HG03342 (cell line): Measurements from ENCODE around the gene ANKRD39.
"Not testable (repeated sequence)": the region's sequence is repeated elsewhere in the genome, so short reads cannot be mapped to it uniquely, and the experiment has no call there.

Experiments used
- ATAC-seq: cut with Tn5 transposase; IDR thresholded peaks from one replicate; pipeline ENCODE4 v1.9.1; 2021; ENCODE audit warnings: mild to moderate bottlenecking, moderate library complexity; ENCODE audit not compliant: unreplicated experiment

ANKRD39 gene

DNA sequence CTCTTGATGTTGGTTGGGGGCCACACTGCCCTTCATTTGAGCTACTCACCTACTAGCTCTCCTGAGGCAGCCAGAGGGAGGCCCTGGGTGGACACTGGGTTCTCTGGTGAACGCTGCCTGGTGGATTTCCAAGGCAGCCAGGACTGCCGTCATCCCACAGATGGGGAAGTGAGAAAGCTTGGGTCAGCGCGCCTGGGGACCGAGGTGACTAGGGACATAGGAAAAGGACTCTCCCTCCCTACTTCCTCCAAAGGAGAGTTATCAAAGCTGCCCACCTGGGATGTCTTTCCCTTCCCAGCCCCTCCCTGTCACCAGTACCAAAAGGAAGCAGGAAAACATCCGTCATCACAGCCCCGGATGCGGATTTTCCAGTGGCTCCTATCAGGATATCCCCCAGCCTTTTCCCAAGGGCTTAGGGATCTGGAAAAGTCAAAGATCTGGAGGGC, 15.9 kb upstream of the ANKRD39 start:
- no peak for ATAC-seq

DNA sequence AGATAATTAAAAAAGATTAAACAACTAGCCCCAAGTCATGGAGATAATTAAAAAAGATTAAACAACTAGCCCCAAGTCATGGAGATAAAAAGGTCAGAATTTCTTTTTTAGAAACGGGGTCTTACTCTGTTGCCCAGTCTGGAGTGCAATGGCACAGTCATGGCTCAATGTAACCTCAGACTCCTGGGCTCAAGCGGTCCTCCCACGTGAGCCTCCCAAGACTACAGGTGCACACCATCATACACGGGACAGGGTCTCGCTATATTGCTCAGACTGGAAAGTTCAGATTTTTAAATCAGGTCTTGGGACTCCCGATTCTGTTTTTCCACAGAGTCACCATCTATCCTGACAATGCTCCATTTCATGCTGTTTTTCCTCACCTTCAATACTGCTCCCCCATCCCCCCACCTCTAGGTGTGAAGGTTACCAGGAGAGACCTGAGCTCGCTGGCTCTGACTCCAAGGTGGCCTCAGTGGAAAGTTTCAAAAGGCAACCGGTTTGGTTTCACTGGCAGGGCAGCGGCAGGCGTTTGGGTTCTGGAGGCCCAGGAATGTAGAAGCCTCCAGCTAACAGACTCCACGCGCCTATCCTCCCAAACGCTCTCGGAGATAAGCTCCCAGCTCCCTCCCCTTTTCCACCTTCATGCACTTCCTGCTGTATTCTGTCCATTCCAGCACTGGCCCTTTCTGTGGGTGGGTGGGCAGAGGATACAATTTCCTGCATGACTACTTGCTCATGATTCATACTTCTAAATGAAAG, 15.0 kb upstream of the ANKRD39 start:
- no peak for ATAC-seq

DNA sequence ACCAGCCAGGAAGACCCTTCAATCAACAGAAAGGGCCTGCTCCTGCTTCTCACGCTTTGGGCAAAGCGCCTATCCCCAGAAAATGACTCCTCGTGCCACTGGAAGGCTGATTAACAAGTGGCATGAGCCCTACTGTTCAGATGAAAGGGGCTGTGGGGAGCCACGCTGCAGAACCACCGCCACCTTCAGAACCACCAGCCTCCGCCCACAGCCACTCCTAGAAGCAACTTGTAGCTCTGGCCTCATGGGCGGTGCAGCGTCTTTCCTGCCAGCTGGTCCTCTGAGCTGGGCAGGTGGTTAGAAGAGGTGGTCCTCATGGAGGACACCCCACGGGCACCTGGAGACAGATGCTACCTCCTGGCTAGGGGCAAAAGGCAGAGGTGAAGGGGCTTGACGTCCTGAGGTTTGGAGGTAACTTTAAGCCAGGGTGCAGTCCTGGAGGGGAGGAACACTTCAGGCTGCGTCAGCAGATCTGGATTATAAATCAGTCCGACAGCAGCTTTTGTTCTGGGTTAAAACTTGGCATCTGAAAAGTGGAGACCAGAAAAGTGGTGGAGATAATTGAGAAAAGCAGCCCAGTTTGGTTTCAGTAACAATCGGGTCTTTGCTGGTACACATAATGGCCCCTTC, 12.9 kb upstream of the ANKRD39 start:
- no peak for ATAC-seq

DNA sequence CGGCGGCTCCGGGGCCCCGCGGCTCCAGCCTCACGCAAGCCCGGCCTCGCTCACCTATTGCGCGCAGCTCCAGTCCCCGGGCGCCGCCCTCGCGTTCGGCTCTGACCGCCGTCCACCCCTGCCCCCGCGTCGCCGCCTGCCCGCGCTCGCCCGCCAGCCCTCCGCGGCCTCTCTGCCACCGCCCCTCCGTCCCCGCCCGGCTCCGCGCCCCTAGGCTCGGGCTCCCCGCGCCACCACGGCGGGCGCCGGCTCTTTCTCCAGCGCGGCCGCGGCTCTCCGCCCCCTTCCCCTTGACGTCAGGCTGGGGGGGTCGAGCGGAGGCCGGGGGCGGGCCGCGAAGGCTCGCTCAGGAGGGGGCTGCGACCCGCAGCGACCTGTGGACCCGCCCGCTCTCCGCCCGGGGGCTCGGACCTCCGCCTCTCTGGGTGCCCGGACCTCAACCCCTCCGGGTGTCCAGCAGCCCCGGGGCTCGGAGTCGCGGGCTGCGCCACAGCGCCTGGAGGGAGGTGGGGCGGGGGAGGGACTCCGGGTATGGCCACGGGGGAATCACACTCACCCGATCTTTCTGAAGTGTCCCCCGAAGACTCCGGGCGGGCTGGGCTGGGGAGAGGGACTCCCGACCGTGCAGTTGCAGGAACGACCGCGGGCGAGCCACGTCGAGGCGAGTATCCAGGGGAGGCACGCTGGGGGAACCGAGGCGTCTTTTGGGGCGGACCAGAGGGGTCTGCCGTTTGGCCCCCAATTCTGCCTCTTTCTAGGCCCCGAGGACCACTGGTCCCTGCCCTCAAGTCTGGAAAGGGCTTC, 12.2 kb upstream of the ANKRD39 start, which contains the start of gene SEMA4C:
Gene SEMA4C (minus strand): TSS at position 259 of the 804 bp plus-strand sequence. CDS start 2,194 bp downstream, outside the sequence.
- no peak for ATAC-seq

DNA sequence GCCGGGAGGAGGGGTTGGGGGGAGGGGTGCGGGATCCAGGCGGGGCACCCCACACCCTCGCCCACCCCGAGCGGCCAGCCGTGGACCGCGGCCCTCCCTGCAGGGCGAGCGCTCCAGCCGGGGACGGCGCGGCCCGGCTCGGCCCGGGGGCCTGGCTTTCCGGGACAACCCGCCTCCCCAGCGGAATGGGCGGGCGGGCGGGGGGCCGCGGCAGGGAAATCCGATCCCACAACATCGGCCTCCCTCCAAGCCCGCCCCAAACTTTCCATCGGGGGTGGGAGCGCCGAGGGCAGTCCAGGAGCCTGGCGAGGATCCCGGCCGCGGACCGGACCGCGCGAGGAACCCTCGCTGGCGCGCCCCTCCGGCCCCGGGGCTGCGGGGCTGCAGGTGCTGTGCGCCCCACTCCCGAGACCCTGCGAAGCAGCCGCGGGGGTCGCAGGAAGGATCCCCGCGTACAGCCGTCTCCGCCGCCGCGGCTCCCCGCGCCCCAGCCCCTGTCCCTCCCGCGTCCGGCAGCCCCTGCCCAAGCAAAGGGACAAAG, 11.5 kb upstream of the ANKRD39 start:
- ATAC-seq: no peak

DNA sequence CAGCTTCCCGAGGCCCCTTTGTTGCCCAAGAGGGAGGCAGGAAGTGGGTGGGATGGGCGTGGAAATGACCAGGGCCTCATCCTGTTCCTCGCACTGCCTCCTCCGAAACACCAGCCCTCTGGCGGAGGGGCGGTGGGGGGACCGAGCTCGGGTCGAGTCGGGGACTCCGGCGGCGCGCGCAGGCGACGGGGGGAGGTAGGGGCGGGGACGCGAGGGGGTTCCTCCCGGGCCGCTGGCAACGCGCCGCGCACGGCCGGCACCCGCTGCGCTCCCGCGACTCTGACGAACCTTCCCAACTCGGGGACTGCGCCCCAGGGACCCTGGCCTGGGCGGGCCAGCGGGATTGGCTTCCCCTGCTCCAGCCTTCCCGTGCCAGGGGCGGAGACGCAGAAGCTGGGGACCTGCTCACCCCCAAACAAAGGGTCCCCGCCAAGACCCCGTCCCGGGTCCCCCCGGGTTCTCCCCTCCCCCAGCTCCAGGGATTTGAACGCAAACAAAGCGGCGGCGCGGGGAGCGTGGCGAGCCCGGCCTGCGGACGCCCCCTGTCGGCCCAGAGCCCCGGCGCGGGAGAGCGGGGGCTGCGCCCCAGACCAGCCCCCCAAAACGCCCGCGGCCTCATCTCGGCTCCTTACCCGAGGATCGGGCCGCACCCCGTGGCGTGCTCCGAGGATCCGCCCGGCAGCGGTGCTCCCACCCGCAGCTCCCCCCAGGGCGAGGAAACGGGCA, 10.9 kb upstream of the ANKRD39 start:
- ATAC-seq: no peak

DNA sequence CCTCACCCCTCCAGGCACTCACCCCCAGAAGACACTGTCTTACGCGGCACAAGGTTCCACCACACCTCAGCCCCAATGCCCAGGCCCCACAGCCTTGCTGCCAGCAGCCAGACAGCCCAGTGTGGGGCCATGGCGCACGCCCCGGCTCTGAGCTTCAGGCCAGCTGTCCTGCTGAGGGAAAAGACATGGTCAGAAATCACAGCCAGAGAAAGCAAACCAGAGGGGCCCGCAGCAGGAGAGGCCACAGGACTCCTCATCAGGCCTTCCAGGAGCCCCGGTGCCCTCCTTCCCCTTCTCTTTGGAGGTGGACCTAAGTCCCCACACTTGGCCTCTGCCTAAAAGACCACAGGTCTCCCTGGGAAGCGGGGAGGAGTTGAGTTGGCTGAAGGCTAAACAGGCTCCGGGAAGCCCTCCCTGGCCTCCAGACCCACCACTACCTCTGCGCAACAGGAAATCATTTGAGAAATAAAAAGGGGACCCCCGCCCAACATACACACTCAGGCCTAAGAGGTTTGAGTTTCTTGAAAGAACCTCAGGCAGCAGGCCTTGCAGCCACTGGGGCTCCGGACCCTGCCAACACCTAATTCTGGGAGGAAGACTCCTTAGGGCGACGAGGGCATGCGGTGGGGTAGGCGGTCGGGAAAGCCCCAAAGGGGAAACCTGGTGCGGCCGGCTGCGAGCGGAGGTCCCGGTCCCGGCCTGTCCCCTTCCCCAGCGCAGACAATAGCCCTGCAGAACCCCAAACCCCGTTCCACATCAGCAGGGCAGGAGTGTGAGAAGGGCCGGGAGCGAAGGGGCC, 10.1 kb upstream of the ANKRD39 start:
- no peak for ATAC-seq

DNA sequence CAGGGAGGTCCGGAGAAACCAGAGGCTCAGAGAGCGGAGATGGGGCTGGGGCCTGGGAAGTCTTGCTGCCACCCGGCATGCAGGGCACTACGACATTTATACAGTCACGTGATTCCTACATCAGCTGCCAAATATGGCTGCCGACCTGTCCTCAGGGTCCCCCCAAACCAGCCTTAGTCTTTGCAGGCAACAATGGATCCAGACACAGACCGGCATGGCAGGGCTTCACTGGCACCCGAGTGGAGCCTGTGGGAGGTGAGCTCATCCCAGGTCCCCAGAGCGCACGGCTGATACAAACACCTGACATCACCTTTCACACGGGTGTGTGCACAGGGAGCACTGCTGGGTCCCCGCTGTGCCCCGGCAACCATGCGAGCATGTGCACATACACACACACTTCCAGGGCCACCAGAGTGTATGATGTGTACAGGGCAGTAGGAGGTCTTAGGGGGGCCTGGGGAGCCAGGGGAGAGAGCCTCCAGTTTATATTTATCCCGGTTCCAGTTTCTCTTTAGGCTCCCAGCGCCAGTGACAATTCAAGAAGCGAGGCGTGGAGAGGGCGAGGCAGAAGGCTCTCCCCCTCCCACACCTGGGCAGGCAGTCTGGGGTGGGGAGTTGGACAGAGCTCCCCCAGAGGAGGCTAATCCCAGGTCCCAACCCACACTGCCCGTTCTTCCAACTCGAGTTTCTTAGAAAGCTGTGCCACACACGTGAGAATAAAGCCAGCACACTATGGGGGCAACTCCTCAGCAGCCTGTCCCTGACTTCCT, 9.4 kb upstream of the ANKRD39 start:
- ATAC-seq: no peak

DNA sequence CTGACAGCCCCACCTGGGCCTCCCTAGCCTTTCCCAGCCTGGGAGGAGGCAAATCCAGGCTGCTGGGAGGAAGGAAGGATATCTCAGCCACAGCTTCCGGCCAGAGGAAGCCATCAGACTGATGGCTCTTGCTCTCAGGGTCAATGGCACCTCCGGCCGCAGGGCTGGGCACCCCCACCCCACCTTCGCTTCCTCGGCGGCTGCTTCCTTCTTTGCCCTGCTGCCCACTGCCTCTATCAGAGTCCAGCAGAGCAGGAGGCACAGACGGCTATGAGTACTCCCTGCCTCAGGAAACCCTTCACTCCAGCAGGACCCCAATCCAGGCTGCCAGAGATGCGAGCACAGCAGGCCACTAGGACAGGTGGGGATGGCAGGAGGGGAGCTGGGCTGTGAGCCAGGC, 8.8 kb upstream of the ANKRD39 start:
- ATAC-seq: no peak

DNA sequence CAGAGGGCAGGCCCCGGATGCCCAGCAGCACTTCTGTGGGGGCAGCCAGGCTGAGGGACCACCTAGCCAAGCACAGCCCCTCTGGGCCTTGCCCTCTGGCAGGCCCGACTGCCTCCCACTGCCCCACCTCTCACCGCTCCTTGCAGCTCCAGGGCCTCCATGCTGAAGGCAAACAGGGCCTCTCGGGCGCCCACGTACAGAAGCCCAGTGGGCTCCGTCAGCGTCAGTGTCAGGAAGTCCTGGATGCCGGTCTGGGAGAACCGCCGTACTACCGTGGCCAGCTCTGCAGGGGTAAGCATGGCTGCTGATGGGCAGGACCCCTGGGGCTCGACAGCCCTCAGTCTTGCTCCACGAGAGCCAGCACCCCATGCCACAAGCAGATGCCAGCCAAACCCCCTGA, 8.3 kb upstream of the ANKRD39 start:
- ATAC-seq: no peak

DNA sequence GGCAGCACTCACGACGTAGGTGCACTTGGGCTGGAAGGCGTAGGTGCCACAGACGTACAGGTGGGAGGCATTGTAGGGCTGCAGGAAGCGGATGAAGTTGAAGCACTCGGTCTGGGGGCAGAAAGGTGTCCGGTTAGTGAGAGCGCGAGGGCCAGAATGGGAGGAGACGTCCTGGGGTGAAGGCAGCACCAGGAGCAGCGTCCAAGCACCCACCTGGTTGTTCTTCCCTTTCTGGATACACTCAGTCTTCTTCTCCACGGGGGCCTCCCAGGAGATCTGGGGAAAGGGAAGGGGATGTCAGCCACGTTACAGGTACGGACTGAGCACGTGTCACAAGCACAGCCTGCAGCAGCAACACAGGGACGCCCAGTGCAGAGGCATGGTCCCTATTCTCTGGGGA, 7.8 kb upstream of the ANKRD39 start:
- no peak for ATAC-seq

DNA sequence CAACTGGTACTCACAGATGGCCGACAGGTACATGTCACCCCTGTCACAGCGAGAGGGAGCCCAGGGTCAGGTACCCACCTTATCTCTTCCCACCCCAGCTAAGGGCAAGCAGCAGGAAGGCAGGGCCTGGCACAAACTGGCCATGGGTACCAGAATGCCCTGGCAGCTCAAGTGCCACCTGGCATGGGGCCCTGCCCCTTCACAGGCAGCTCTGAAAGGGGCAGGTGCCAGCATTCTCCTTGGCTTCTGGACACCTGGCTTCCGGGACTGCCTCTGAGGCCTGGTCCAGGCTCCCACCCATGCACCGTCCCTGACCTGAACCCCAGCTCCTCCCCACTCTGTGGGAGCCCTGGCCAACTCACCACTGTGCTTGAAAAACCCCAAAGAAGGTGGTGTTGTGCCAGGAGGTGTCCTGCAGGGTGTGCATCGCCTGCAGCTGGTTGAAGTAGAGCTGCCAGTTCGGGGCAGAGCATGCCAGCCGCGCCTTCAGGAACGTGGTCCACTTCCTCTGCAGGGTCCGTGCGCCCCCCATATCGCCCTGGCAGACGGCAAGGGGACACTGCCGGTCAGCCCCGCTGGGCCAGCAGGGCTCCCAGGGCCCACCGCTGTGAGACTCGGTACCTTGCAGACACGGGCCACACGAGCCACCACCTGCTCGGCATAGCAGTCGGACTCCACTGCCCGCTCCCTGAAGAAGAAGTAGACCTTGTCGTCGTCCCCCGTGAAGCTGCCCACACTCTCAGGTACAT, 6.7 kb upstream of the ANKRD39 start:
- ATAC-seq: no peak

DNA sequence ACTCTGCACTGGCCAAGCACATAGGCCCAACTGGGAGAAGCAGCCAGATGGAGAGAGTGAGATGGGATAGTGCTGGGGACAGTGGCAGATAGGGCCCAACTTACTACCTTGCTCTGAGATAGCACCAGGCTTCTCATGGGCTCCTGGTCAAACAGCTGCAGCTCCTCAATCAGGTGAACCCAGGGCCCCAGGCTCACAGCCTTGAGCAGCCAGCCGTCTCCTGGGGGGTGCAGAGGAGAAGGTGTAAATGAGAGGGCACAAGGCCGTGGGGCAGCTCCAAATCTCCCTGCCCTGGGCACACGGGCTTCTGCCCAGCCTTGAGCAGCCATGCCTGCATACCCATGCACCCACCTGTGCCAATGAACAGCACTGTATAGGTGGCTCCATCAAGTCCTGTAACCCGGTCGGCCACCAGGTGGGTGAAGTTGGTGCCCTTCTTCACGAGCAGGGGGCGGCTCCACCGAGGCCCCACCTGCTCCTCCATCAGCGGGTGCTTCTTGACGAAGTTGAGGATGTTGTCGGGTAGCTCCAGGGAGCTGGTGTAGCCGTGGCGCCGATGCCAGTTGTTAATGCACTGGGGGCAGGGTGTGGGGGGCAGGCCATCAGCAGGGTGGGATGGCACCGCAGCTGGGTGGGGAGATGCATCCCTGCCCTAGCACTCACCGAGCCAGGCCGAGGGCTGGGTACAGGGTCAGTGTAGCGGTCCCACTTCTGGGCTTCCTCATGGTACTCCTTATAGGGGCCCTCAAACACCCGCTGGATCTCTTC, 5.9 kb upstream of the ANKRD39 start:
- ATAC-seq: no peak

DNA sequence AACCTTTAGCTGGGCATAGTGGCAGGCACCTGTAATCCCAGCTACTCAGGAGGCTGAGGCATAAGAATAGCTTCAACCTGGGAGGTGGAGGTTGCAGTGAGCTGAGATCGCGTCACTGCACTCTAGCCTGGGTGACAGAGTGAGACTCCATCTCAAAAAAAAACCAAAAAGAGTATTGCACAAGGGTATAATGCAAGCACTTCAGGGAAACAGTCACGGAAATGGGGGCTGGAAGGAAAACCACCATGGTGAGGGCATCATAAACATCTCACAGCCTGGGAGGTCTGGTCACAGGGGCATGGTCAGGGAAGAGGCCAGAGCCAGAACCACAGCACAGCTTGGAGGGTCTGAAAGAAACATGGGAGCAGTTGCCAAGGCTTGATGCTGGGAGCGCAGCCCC, 5.2 kb upstream of the ANKRD39 start:
- ATAC-seq: not testable (repeated sequence)

DNA sequence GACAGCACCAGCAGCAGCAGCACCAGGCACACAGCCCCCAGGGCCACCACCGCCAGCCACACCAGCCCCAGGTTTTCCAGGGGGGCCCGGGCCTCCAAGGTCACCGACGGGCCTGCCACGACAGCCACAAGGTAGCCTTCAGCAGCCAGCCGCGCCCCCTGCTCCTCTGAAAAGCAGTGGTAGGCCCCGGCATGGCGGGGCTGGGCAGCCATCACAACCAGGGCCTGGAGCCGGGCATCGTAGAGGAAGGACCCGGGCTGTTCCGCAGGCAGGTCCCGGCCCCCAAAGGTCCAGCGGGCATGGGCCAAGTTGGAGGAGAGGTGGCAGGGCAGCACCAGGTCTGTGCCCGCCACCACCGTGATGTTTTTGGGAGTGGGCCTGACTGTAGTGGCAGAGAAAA, 3.3 kb upstream of the ANKRD39 start:
- no peak for ATAC-seq

DNA sequence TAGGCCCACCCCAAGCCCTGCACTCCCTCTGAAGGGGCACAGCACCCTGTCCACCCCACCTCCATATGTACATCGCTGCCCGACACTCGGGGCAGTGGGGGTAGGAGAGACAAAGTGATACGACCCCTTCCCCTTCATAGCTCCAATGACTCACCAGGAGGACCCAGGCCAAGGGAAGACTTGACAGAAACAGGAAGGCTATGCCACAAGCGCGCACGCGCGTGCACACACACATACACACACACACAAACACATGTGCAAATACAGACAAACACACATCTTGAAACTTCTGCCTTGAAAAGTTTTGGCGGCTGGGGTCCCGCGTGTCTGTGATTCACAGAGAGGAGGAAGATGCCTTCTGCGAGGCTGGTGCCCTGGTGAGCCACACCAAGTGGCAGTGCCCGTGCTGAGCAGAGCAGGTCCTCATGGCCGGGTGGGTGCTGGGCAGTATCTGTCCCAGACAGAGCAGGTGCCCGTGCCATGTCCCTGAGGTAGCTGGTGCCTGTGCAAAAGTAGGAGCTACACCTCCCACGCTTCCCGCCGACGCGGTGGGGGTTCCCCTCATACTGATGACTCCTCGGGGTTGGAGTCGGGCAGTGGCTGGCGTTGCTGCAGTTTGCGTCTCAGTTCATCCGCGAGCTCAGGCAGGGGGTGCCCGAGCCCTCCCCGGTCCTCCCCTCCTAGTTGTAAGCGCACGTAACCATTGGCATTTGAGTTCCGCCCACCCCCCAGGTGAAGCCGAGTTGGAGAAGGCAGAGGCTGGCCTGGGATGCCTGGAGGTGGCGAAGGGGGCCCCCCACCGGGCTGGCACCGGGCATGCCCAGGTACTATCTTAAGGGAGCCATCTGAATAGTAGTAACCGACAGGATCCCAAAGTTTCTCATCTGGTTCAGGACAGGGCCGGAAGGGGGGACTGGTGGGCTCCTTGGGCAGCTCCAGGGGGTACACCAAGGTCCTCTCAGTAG, 2.5 kb upstream of the ANKRD39 start:
- no peak for ATAC-seq

DNA sequence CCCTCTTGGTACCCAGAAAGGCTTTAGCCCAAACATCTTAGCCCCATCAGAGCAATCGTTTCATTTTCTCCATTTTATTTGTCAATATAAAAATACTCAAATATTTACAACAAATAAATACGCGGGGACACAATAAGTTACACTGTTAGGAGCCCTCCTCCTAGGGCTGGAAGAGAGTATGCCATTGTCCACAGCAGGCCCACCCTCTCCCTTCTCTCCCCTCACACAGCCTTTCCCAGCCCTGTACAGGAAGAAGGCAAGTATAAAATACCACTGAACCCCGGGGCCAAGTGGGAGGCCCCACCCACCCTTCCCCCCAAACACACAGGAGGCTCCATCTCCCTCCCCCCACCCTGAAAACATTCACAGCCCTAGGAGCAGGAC, 1.9 kb upstream of the ANKRD39 start:
- no peak for ATAC-seq
